ENCODE data around the gene NCAPG2. TPM values are rescaled to one million over a fixed set of nuclear protein-coding genes. Genes with fewer than 3 reads are reported as not detected.
"Not testable (repeated sequence)": the region's sequence is repeated elsewhere in the genome, so short reads cannot be mapped to it uniquely, and the experiment has no call there.

Gene NCAPG2
- total RNA-seq, 2 experiments from 2014 or later: 145 to 149 TPM

DNA sequence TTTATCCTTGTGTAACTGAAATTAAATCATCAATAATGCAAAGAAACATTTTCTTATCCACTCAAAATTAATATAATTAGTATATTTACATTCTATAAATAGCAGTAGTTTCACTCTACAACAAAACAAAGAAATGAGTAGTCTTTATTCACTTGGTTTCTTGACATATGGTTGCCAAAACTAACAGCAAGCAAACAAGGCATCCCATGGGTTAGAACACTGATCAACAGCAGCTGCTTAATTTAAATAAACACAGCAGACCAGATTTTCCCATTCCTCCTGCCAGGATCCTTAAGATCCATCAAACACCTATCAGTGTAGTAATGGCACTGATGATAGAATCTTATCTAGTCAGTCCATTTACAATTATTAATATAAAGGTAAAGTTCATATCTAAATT is 22.1 kb downstream of the NCAPG2 start:
- Mint-ChIP-seq H3K4me3 (no peak overlapping the region), H3K27ac (no peak overlapping the region), H3K4me1 (ENCODE audit: low read depth) (no peaks in the 10 kb centered on the region), H3K9me3 (no peaks in the 10 kb centered on the region), H3K36me3 (ENCODE audit: low read depth) (peaks cover 45% of the 10 kb centered on the region), H3K27me3 (ENCODE audit: low read depth) (no peaks in the 10 kb centered on the region)
- intact Hi-C loops (cut with micrococcal nuclease): no loop called here
- no peak for DNase-seq
- CTCF ChIA-PET: interaction anchor here (0.6 kb wide), 1 partner anchor 44 kb away, joined by 5 read pairs; no protein-coding TSS in a partner anchor

GRCh38 chr7:158680754-158681153 is 23.9 kb downstream of the NCAPG2 start:
- CTCF ChIA-PET: no interaction called here
- Mint-ChIP-seq H3K36me3 (ENCODE audit: low read depth) (peaks cover 49% of the 10 kb centered on the region), H3K4me1 (ENCODE audit: low read depth) (no peaks in the 10 kb centered on the region), H3K27ac (no peak overlapping the region), H3K4me3 (no peak overlapping the region), H3K27me3 (ENCODE audit: low read depth) (no peaks in the 10 kb centered on the region), H3K9me3 (no peaks in the 10 kb centered on the region)
- intact Hi-C loops (cut with micrococcal nuclease): no loop called here
- DNase-seq: no peak

GRCh38 chr7:158676906-158677305 is 27.7 kb downstream of the NCAPG2 start:
- H3K27me3 Mint-ChIP-seq (ENCODE audit: low read depth): no peaks in the 10 kb centered on the region
- CTCF ChIA-PET: no interaction called here
- intact Hi-C loops (cut with micrococcal nuclease): no loop called here
- no peak overlapping the region for H3K27ac Mint-ChIP-seq
- peaks cover 63% of the 10 kb centered on the region for H3K36me3 Mint-ChIP-seq (ENCODE audit: low read depth)
- no peak overlapping the region for H3K4me3 Mint-ChIP-seq
- no peaks in the 10 kb centered on the region for H3K9me3 Mint-ChIP-seq
- no peak for DNase-seq
- H3K4me1 Mint-ChIP-seq (ENCODE audit: low read depth): no peaks in the 10 kb centered on the region

GRCh38 chr7:158676171-158676840 is 28.3 kb downstream of the NCAPG2 start:
- intact Hi-C loops (cut with micrococcal nuclease): no loop called here
- Mint-ChIP-seq H3K4me1 (ENCODE audit: low read depth) (no peaks in the 10 kb centered on the region), H3K4me3 (no peak overlapping the region), H3K27me3 (ENCODE audit: low read depth) (no peaks in the 10 kb centered on the region), H3K27ac (no peak overlapping the region), H3K36me3 (ENCODE audit: low read depth) (peaks cover 68% of the 10 kb centered on the region), H3K9me3 (no peaks in the 10 kb centered on the region)
- CTCF ChIA-PET: no interaction called here
- no peak for DNase-seq

- no peak for DNase-seq
- H3K9me3 Mint-ChIP-seq: no peaks in the 10 kb centered on the region
- H3K4me1 Mint-ChIP-seq (ENCODE audit: low read depth): no peaks in the 10 kb centered on the region
Observed at GRCh38 chr7:158672975-158673374, 31.6 kb downstream of the NCAPG2 start.

GRCh38 chr7:158668086-158668485 is 36.5 kb downstream of the NCAPG2 start:
- DNase-seq; CTCF ChIA-PET; H3K27me3 Mint-ChIP-seq (ENCODE audit: low read depth); intact Hi-C loops (cut with micrococcal nuclease); H3K9me3 Mint-ChIP-seq; H3K27ac Mint-ChIP-seq; H3K4me3 Mint-ChIP-seq; H3K4me1 Mint-ChIP-seq (ENCODE audit: low read depth): not testable (repeated sequence)
- peaks cover 47% of the 10 kb centered on the region for H3K36me3 Mint-ChIP-seq (ENCODE audit: low read depth)

More at GRCh38 chr7:158672975-158673374, 31.6 kb downstream of the NCAPG2 start:
- intact Hi-C loops (cut with micrococcal nuclease): no loop called here
- no peak overlapping the region for H3K27ac Mint-ChIP-seq
- H3K27me3 Mint-ChIP-seq (ENCODE audit: low read depth): no peaks in the 10 kb centered on the region
- CTCF ChIA-PET: no interaction called here
- no peak overlapping the region for H3K4me3 Mint-ChIP-seq
- peaks cover 60% of the 10 kb centered on the region for H3K36me3 Mint-ChIP-seq (ENCODE audit: low read depth)

- DNase-seq; H3K4me1 Mint-ChIP-seq (ENCODE audit: low read depth); H3K9me3 Mint-ChIP-seq; H3K27me3 Mint-ChIP-seq (ENCODE audit: low read depth); intact Hi-C loops (cut with micrococcal nuclease); H3K27ac Mint-ChIP-seq; H3K4me3 Mint-ChIP-seq: not testable (repeated sequence)
- peaks cover 51% of the 10 kb centered on the region for H3K36me3 Mint-ChIP-seq (ENCODE audit: low read depth)
- CTCF ChIA-PET: interaction anchor here (0.7 kb wide), 1 partner anchor 20 kb away, joined by 3 read pairs; no protein-coding TSS in a partner anchor
Observed at GRCh38 chr7:158666966-158667678, 37.5 kb downstream of the NCAPG2 start.

GRCh38 chr7:158666401-158666800 is 38.2 kb downstream of the NCAPG2 start:
- Mint-ChIP-seq H3K4me3 (no peak overlapping the region), H3K27ac (no peak overlapping the region), H3K36me3 (ENCODE audit: low read depth) (peaks cover 49% of the 10 kb centered on the region)

GRCh38 chr7:158664406-158664805 is 40.2 kb downstream of the NCAPG2 start:
- intact Hi-C loops (cut with micrococcal nuclease): no loop called here
- CTCF ChIA-PET: no interaction called here
- no peak overlapping the region for H3K4me3 Mint-ChIP-seq

More at GRCh38 chr7:158666401-158666800, 38.2 kb downstream of the NCAPG2 start:
- intact Hi-C loops (cut with micrococcal nuclease): no loop called here
- H3K27me3 Mint-ChIP-seq (ENCODE audit: low read depth): no peaks in the 10 kb centered on the region
- H3K4me1 Mint-ChIP-seq (ENCODE audit: low read depth): no peaks in the 10 kb centered on the region
- CTCF ChIA-PET: interaction anchor here (0.7 kb wide), 1 partner anchor 19 kb away, joined by 3 read pairs; no protein-coding TSS in a partner anchor
- DNase-seq: no peak
- no peaks in the 10 kb centered on the region for H3K9me3 Mint-ChIP-seq

DNA sequence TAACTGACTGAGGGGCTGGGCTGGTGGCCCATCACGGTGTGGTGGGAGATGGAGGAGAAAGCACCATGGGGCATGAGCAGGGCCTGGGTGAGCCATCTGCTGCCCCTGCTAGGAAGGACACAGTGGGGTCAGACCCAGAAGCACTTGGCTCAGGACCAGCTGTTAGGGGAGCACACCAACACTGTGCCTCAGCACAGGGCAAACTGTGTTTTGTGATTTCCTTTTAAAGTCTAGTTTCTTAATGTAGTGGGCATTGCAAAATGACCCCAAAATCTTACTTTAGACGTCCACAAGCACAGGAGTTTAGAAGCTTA is 41.2 kb downstream of the NCAPG2 start:
- Mint-ChIP-seq H3K9me3 (no peaks in the 10 kb centered on the region), H3K27ac (no peak overlapping the region), H3K4me3 (no peak overlapping the region), H3K27me3 (ENCODE audit: low read depth) (no peaks in the 10 kb centered on the region), H3K36me3 (ENCODE audit: low read depth) (peaks cover 38% of the 10 kb centered on the region), H3K4me1 (ENCODE audit: low read depth) (no peaks in the 10 kb centered on the region)
- DNase-seq: no peak
- intact Hi-C loops (cut with micrococcal nuclease): no loop called here
- CTCF ChIA-PET: no interaction called here

More at GRCh38 chr7:158664406-158664805, 40.2 kb downstream of the NCAPG2 start:
- Mint-ChIP-seq H3K4me1 (ENCODE audit: low read depth) (no peaks in the 10 kb centered on the region), H3K36me3 (ENCODE audit: low read depth) (peaks cover 42% of the 10 kb centered on the region), H3K27ac (no peak overlapping the region), H3K27me3 (ENCODE audit: low read depth) (no peaks in the 10 kb centered on the region), H3K9me3 (no peaks in the 10 kb centered on the region)
- no peak for DNase-seq

DNA sequence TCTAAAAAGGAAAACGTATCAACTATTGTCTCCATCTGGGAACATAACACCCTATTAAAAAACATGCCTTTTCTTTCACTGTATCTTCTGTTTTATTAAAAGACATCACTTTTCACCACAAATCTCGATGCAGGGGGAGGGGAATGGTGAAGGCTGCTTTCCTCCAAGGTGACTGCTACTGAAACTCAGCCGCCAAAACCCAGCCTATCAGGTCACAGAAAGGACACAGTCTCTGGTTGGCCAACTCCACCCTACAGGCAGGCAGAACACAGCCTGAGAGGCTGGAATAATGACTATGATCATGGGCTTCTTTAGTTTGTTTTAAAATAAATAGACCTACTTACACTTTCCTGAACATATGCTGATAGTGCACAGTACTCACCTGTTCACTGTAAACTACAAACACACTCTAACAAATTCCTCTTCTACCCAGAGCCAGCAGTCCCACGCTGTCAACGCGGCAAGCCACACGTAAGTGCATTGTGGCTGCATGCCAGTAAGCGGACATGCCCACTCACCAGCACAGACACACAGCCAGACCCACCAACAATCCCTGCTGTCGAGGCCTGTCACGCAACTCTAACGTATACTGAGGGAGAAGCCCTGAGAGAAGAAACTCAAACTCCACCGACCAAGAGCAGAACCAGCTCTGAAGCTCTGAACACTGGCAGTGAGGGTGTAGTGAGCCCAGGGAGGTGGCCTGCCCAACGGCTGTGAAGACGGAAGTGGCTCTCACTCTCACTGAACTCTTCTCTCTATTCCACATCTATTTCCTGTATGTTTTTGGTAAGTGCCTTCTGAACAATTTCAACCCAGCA is 41.8 kb downstream of the NCAPG2 start:
- peaks cover 42% of the 10 kb centered on the region for H3K36me3 Mint-ChIP-seq (ENCODE audit: low read depth)
- no peak for DNase-seq
- H3K4me3 Mint-ChIP-seq: no peak overlapping the region
- intact Hi-C loops (cut with micrococcal nuclease): no loop called here
- H3K4me1 Mint-ChIP-seq (ENCODE audit: low read depth): no peaks in the 10 kb centered on the region
- no peak overlapping the region for H3K27ac Mint-ChIP-seq
- CTCF ChIA-PET: no interaction called here
- no peaks in the 10 kb centered on the region for H3K27me3 Mint-ChIP-seq (ENCODE audit: low read depth)
- H3K9me3 Mint-ChIP-seq: no peaks in the 10 kb centered on the region

GRCh38 chr7:158658475-158658874 is 46.1 kb downstream of the NCAPG2 start:
- no peaks in the 10 kb centered on the region for H3K27me3 Mint-ChIP-seq (ENCODE audit: low read depth)
- CTCF ChIA-PET: no interaction called here
- H3K27ac Mint-ChIP-seq: no peak overlapping the region
- peaks cover 52% of the 10 kb centered on the region for H3K36me3 Mint-ChIP-seq (ENCODE audit: low read depth)
- H3K4me3 Mint-ChIP-seq: no peak overlapping the region
- no peaks in the 10 kb centered on the region for H3K9me3 Mint-ChIP-seq
- no peak for DNase-seq
- intact Hi-C loops (cut with micrococcal nuclease): loop anchor here (5.0 kb wide), 1 partner anchor 199 kb away; the partner anchor contains the start of gene DYNC2I1
- H3K4me1 Mint-ChIP-seq (ENCODE audit: low read depth): peaks cover 21% of the 10 kb centered on the region

Measured in activated naive CD4-positive, alpha-beta T cell treated with anti-CD3 and anti-CD28 coated beads for 36 hours (primary cell).